GM23338 (cell line): ENCODE measurements around the gene CYP11A1. TPM values are rescaled to one million over a fixed set of nuclear protein-coding genes. Genes with fewer than 3 reads are reported as not detected.

Experiments used
- ATAC-seq: fragments of 200-7000 bp; cut with Tn5 transposase; 3 replicates; pipeline ENCODE4 v1.9.1; 2020
- DNase-seq: peaks from one replicate; pipeline ENCODE4 v3.0.0-alpha.2; 2015; ENCODE audit warnings: low spot score
- H2AFZ ChIP-seq: fragments of 200-600 bp; sonication (generic); 2 replicates; pipeline ENCODE4 v1.8.0; 2016; ENCODE audit warnings: antibody characterized with exemption, mild to moderate bottlenecking, moderate library complexity
- H3F3A ChIP-seq: fragments of 200-600 bp; sonication (generic); replicated peaks from 2 replicates; pipeline ENCODE4 v1.8.0; 2017; ENCODE audit warnings: antibody characterized with exemption, mixed run types, low read depth
- H3K27ac ChIP-seq: fragments of 200-600 bp; sonication (generic); 2 replicates; pipeline ENCODE4 v1.6.1; 2016; ENCODE audit warnings: low read depth
- H3K27me3 ChIP-seq: fragments of 200-600 bp; sonication (generic); 2 replicates; pipeline ENCODE4 v1.8.0; 2016; ENCODE audit warnings: mild to moderate bottlenecking, mixed run types, moderate library complexity; ENCODE audit not compliant: insufficient read depth
- H3K36me3 ChIP-seq: fragments of 200-600 bp; sonication (generic); 2 replicates; pipeline ENCODE4 v1.8.0; 2016; ENCODE audit warnings: mild to moderate bottlenecking; ENCODE audit not compliant: insufficient read depth
- H3K4me1 ChIP-seq: fragments of 200-600 bp; sonication (generic); 2 replicates; pipeline ENCODE4 v1.8.0; 2016; ENCODE audit warnings: mild to moderate bottlenecking, moderate library complexity; ENCODE audit not compliant: insufficient read depth
- H3K4me2 ChIP-seq: fragments of 200-600 bp; sonication (generic); 2 replicates; pipeline ENCODE4 v1.7.1; 2017; ENCODE audit warnings: mixed run types
- H3K4me3 ChIP-seq: fragments of 200-600 bp; sonication (generic); 2 replicates; pipeline ENCODE4 v1.6.1; 2016; ENCODE audit warnings: mixed run types
- H3K79me2 ChIP-seq: fragments of 200-600 bp; sonication (generic); replicated peaks from 2 replicates; pipeline ENCODE4 v1.8.0; 2017; ENCODE audit warnings: mild to moderate bottlenecking; ENCODE audit not compliant: insufficient read depth
- H3K9me2 ChIP-seq: fragments of 200-600 bp; sonication (generic); 2 replicates; pipeline ENCODE4 v1.8.0; 2017; ENCODE audit not compliant: insufficient read depth
- H4K20me1 ChIP-seq: fragments of 200-600 bp; sonication (generic); replicated peaks from 2 replicates; pipeline ENCODE4 v1.8.0; 2017; ENCODE audit warnings: mild to moderate bottlenecking; ENCODE audit not compliant: insufficient read depth
- H3K27ac Mint-ChIP-seq: 2 replicates; pipeline ENCODE4 v1.8.0; 2020; ENCODE audit warnings: inconsistent platforms, mild to moderate bottlenecking, moderate library complexity, mixed read lengths
- H3K27me3 Mint-ChIP-seq: 3 replicates; pipeline ENCODE4 v1.8.0; 2022; ENCODE audit warnings: low read depth, mild to moderate bottlenecking, moderate library complexity, mixed read lengths, inconsistent platforms; ENCODE audit not compliant: insufficient read depth, poor library complexity
- H3K36me3 Mint-ChIP-seq: 3 replicates; pipeline ENCODE4 v1.8.0; 2021; ENCODE audit warnings: low read depth, mild to moderate bottlenecking, inconsistent platforms, moderate library complexity, mixed read lengths
- H3K4me1 Mint-ChIP-seq: 3 replicates; pipeline ENCODE4 v1.8.0; 2020; ENCODE audit warnings: mild to moderate bottlenecking, inconsistent platforms, mixed read lengths
- H3K4me3 Mint-ChIP-seq: 3 replicates; pipeline ENCODE4 v1.8.0; 2021; ENCODE audit warnings: moderate library complexity, mild to moderate bottlenecking, inconsistent platforms, mixed read lengths
- H3K9me3 Mint-ChIP-seq: 3 replicates; pipeline ENCODE4 v1.8.0; 2020; ENCODE audit warnings: moderate library complexity, mild to moderate bottlenecking, inconsistent platforms, mixed read lengths
- CTCF ChIP-seq, 2 experiments: fragments of 200-600 bp in 1 of 2; sonication (generic) in 1 of 2; conservative IDR thresholded peaks; 2 replicates each; pipeline versions ENCODE4 v1.5.1 to v1.6.1; 2016 to 2017; ENCODE audit warnings: antibody characterized with exemption in 2 of 2, low read depth in 2 of 2, mild to moderate bottlenecking in 2 of 2, moderate library complexity in 1 of 2
- EZH2 ChIP-seq: fragments of 200-600 bp; sonication (generic); IDR thresholded peaks from one replicate; pipeline ENCODE4 v1.8.0; 2017; ENCODE audit warnings: antibody characterized with exemption, mild to moderate bottlenecking, low read depth; ENCODE audit not compliant: unreplicated experiment
- EZH2phosphoT487 ChIP-seq: fragments of 200-600 bp; sonication (generic); IDR thresholded peaks from one replicate; pipeline ENCODE4 v1.8.1; 2018; ENCODE audit warnings: antibody characterized with exemption; ENCODE audit not compliant: unreplicated experiment
- JUNB ChIP-seq: IDR thresholded peaks from one replicate; pipeline ENCODE4 v1.6.1; 2016; ENCODE audit warnings: antibody characterized with exemption; ENCODE audit not compliant: unreplicated experiment
- polyA plus RNA-seq: library from polyadenylated mRNA; unstranded; fragments of >200 nt; fragmentation: Nextera tagmentation; extraction: Ambion mirVana; gene quantifications from 2 replicates; pipeline ENCODE4 v1.2.1, GENCODE V29; 2016
- total RNA-seq: library from RNA; depleted of rRNA; stranded (reverse); fragments of >200 nt; shearing (Covaris generic); gene quantifications from 2 replicates; pipeline ENCODE4 v1.2.3, GENCODE V29; 2014

The CYP11A1 gene
- total and polyA plus RNA-seq, 2 experiments from 2014 or later = 1.2 to 1.7 TPM

DNA sequence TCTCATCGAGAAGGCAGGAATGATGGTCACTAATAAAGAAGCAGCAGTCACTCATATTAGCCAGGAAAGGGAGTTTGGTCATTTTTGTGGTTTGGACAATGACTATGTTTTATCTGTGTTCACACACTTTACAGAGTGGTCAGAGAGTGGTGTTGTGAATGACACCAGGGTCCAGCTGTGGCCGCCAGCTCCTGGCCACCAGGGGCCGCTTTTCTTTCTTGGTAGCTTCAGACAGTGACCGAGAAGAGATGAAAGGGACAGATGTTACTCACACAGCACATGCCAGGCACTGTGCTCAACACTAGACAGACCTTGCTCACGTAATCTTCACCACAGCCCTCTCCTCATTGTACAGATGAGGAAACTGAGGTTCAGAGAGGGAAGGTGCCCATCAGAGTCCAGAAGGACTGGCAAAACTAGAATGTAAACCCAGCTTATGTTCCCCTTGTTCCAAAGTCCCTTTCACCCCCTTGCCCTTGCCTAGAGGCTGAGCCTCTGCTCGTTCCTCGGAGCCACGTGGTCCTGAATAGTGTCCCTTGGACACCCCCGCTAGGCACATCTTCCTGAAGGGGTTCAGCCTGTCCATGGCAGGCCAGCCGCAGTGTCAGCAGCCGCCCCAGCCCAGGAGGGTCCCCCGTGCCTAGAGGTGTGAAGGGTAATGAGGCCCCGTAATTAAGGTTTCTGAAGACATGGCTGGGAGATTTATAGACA, 55.6 kb downstream of the CYP11A1 start:
- Mint-ChIP-seq H3K4me1 (peaks cover 58% of the 10 kb centered on the region), H3K27ac (no peak overlapping the region), H3K4me3 (no peak overlapping the region), H3K36me3 (no peaks in the 10 kb centered on the region), H3K9me3 (no peaks in the 10 kb centered on the region; the same call in 2 of the 3 replicates), H3K27me3 (peaks cover 32% of the 10 kb centered on the region)
- Histone ChIP-seq H3K9me2 (no peaks in the 10 kb centered on the region), H2AFZ (no peak overlapping the region), H3K36me3 (no peaks in the 10 kb centered on the region), H3F3A (no peaks in the 10 kb centered on the region), H3K4me3 (no peak overlapping the region), H3K27ac (no peak overlapping the region), H4K20me1 (no peaks in the 10 kb centered on the region), H3K79me2 (no peaks in the 10 kb centered on the region), H3K27me3 (0 out of 2 replicates have a peak, but pooled peaks cover 8% of the 10 kb centered on the region), H3K4me1 (peaks cover 32% of the 10 kb centered on the region), H3K4me2 (0 out of 2 replicates have a peak overlapping the region, but pooled peaks have one; percentile 9)
- TF ChIP-seq JUNB (no peak), CTCF (conservative IDR thresholded peaks at IDR 0.05; ENCODE audit: low read depth in 2 of 2) (peak; percentile 75 to 79), EZH2 (no peak)
- peak; percentile 69 for DNase-seq
- ATAC-seq = peak; percentile 42

DNA sequence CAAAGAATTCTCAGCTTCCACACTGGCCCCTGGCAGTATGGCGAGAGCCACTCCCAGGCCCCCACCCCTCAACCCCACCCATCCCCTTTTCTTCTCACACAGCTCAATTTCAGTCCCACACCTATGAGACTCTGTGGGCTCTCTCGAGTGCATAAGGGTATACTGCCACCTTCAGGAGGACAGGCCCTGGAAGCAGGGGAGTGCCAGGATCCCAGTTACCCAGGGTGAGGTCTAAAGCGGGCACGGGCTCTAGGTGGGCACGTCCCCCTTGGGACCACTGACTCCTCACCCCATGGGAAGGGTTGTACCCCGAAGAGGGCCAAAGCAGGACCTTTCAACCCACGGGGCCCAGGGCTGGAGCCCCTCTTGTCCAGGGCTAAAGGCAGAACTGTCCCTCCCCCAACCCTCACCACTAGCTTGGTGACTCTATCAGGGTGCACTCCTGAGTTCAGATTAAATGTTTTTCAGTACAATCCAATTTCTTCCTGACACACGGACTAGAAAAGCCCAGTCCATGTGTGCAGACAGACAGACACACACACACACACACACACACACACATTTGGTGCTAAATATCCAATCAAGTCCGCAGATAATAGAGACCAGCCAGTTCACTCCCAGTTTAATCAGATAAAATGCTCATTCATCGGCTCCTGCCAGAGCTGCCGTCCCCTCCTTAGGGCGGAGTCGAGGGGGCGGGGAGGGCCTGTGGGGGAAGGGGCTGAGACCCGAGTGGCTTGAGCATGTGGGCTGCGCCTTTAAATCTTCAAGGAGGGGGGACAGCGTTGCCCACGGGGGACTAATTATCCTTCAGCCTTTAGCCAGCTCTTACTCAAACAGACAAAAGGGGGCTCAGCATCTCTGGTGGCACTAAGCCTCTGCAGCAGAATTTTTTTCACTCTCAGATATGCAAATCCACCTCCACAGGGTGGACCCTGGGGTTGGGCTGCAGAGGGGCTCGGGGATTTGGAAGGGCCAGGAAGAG, 59.3 kb downstream of the CYP11A1 start:
- peak overlapping the region; percentile 73 for H3K4me2 ChIP-seq
- H3K27ac Mint-ChIP-seq = no peak overlapping the region
- peak overlapping the region; percentile 36; the same call in 2 of the 3 replicates for H3K4me3 Mint-ChIP-seq

More for the DNA sequence above, 59.3 kb downstream of the CYP11A1 start:
- Histone ChIP-seq H3K27ac (no peak overlapping the region), H3K9me2 (no peaks in the 10 kb centered on the region), H2AFZ (0 out of 2 replicates have a peak overlapping the region, but pooled peaks have one; percentile 47), H3F3A (no peaks in the 10 kb centered on the region), H3K36me3 (no peaks in the 10 kb centered on the region), H3K79me2 (no peaks in the 10 kb centered on the region), H4K20me1 (no peaks in the 10 kb centered on the region), H3K4me1 (peaks cover 39% of the 10 kb centered on the region), H3K27me3 (peaks cover 34% of the 10 kb centered on the region), H3K4me3 (peak overlapping the region; percentile 36; the same call in 1 of the 2 replicates)
- Mint-ChIP-seq H3K27me3 (peaks cover 43% of the 10 kb centered on the region), H3K4me1 (peaks cover 63% of the 10 kb centered on the region), H3K9me3 (no peaks in the 10 kb centered on the region; the same call in 2 of the 3 replicates), H3K36me3 (no peaks in the 10 kb centered on the region)
- DNase-seq (peak; percentile 82), ATAC-seq (peak; percentile 78)
- TF ChIP-seq CTCF (conservative IDR thresholded peaks at IDR 0.05; ENCODE audit: low read depth in 2 of 2) (peak; percentile 70 to 90), JUNB (no peak), EZH2phosphoT487 (no peak)
